ENCODE measurements around the gene PLA2G7.

GRCh38 chr6:46763466-46763865 lies 28.3 kb upstream of the PLA2G7 start:
- TF ChIP-seq EZH2phosphoT487 (IDR thresholded peaks at IDR 0.05) (no peak), CTCF (IDR thresholded peaks at IDR 0.05) (no peak)

All from neural progenitor cell (in vitro differentiated cells).